Trophoblast cell (in vitro differentiated cells and primary cell): ENCODE data around the gene GALNS.
A peak's percentile ranks its signal among the peaks of the same experiment; 100 is the strongest.

Experiments used
- DNase-seq, 2 donors: peaks; one replicate each; pipeline ENCODE4 v3.0.0-alpha.2; 2016
- H2AFZ ChIP-seq: 2 replicates; pipeline ENCODE4 v1.6.1; 2013; ENCODE audit warnings: low read length, moderate library complexity, mild to moderate bottlenecking; ENCODE audit not compliant: insufficient read depth, poor library complexity
- H2AK5ac ChIP-seq: 2 replicates; pipeline ENCODE4 v1.6.1; 2013; ENCODE audit warnings: mild to moderate bottlenecking, low read length
- H2BK120ac ChIP-seq: 2 replicates; pipeline ENCODE4 v1.6.1; 2013; ENCODE audit warnings: low read length, mild to moderate bottlenecking, moderate library complexity; ENCODE audit not compliant: insufficient read depth, poor library complexity
- H2BK12ac ChIP-seq: 2 replicates; pipeline ENCODE4 v1.6.1; 2013; ENCODE audit warnings: mild to moderate bottlenecking, low read length, moderate library complexity
- H2BK5ac ChIP-seq: 2 replicates; pipeline ENCODE4 v1.6.1; 2013; ENCODE audit warnings: low read length, low read depth, moderate library complexity, mild to moderate bottlenecking; ENCODE audit not compliant: poor library complexity
- H3K14ac ChIP-seq: 2 replicates; pipeline ENCODE4 v1.6.1; 2013; ENCODE audit warnings: mild to moderate bottlenecking, low read length
- H3K18ac ChIP-seq: 2 replicates; pipeline ENCODE4 v1.6.1; 2013; ENCODE audit warnings: mild to moderate bottlenecking, low read length
- H3K23ac ChIP-seq: 2 replicates; pipeline ENCODE4 v1.6.1; 2013; ENCODE audit warnings: low read length
- H3K27ac ChIP-seq: 2 replicates; pipeline ENCODE4 v1.5.1; 2013; ENCODE audit warnings: low read depth, mild to moderate bottlenecking, inconsistent platforms, low read length, moderate library complexity
- H3K27me3 ChIP-seq: 2 replicates; pipeline ENCODE4 v1.6.1; 2013; ENCODE audit warnings: inconsistent platforms, mild to moderate bottlenecking, low read length, moderate library complexity; ENCODE audit not compliant: insufficient read depth
- H3K36me3 ChIP-seq, 2 experiments: 1 replicate in 1 of 2; 2 replicates in 1 of 2; pipeline ENCODE4 v1.6.1; 2013; ENCODE audit warnings: low read length in 2 of 2, mild to moderate bottlenecking in 2 of 2, moderate library complexity in 1 of 2; ENCODE audit not compliant: insufficient read depth in 2 of 2, control insufficient read depth in 1 of 2
- H3K4ac ChIP-seq: 2 replicates; pipeline ENCODE4 v1.6.1; 2013; ENCODE audit warnings: low read depth, mild to moderate bottlenecking, low read length, moderate library complexity
- H3K4me1 ChIP-seq, 2 experiments: 1 replicate in 1 of 2; 2 replicates in 1 of 2; pipeline ENCODE4 v1.6.1; 2013; ENCODE audit warnings: low read length in 2 of 2, mild to moderate bottlenecking in 2 of 2, moderate library complexity in 1 of 2; ENCODE audit not compliant: insufficient read depth in 2 of 2, control insufficient read depth in 1 of 2
- H3K4me2 ChIP-seq: 2 replicates; pipeline ENCODE4 v1.6.1; 2013; ENCODE audit warnings: inconsistent platforms, mild to moderate bottlenecking, low read length, moderate library complexity
- H3K4me3 ChIP-seq: 2 replicates; pipeline ENCODE4 v1.5.1; 2013; ENCODE audit warnings: mild to moderate bottlenecking, low read depth, low read length, inconsistent platforms
- H3K79me1 ChIP-seq: one replicate; pipeline ENCODE4 v1.6.1; 2013; ENCODE audit warnings: low read length
- H3K79me2 ChIP-seq: 2 replicates; pipeline ENCODE4 v1.6.1; 2013; ENCODE audit warnings: low read length, mild to moderate bottlenecking; ENCODE audit not compliant: control insufficient read depth, insufficient read depth, poor library complexity
- H3K9ac ChIP-seq: 2 replicates; pipeline ENCODE4 v1.6.1; 2013; ENCODE audit warnings: mild to moderate bottlenecking, low read length
- H3K9me3 ChIP-seq: 2 replicates; pipeline ENCODE4 v1.6.1; 2013; ENCODE audit warnings: low read depth, mild to moderate bottlenecking, control low read depth, inconsistent platforms, low read length; ENCODE audit not compliant: insufficient read depth
- H4K12ac ChIP-seq: 2 replicates; pipeline ENCODE4 v1.6.1; 2013; ENCODE audit warnings: low read depth, mild to moderate bottlenecking, low read length, moderate library complexity
- H4K8ac ChIP-seq: 2 replicates; pipeline ENCODE4 v1.6.1; 2013; ENCODE audit warnings: low read depth, mild to moderate bottlenecking, low read length, moderate library complexity
- H4K91ac ChIP-seq: one replicate; pipeline ENCODE4 v1.6.1; 2013; ENCODE audit warnings: low read depth, mild to moderate bottlenecking, low read length, moderate library complexity
- WGBS: extraction: QIAGEN DNeasy Blood & Tissue Kit; methylation state at CpG from one replicate; pipeline ENCODE4 v1.1.7; 2013; ENCODE audit warnings: missing lambda C conversion rate; ENCODE audit not compliant: insufficient read length, insufficient coverage; ENCODE audit errors: extremely low coverage; 5-methylcytosine and 5-hydroxymethylcytosine counted together

Gene GALNS

GRCh38 chr16:88874938-88875599 is 18.3 kb upstream of the GALNS start:
- Histone ChIP-seq H3K4me1 (no peaks in the 10 kb centered on the region), H4K8ac (no peak overlapping the region), H3K4ac (no peak overlapping the region), H3K4me3 (no peak overlapping the region), H3K9ac (no peak overlapping the region), H3K23ac (no peak overlapping the region), H4K12ac (no peak overlapping the region), H2BK120ac (no peak overlapping the region), H3K18ac (no peak overlapping the region), H3K36me3 (no peaks in the 10 kb centered on the region), H3K27ac (no peak overlapping the region), H4K91ac (no peak overlapping the region), H3K79me1 (no peaks in the 10 kb centered on the region), H3K9me3 (no peaks in the 10 kb centered on the region), H2AFZ (no peak overlapping the region), H3K79me2 (no peaks in the 10 kb centered on the region), H3K27me3 (no peaks in the 10 kb centered on the region), H3K4me2 (no peak overlapping the region), H3K14ac (no peak overlapping the region), H2BK5ac (no peak overlapping the region), H2BK12ac (no peak overlapping the region), H2AK5ac (no peak overlapping the region)
- WGBS, result no CpG with 5 or more reads among the region's 34 CpGs
- no peak for DNase-seq

GRCh38 chr16:88872650-88873331 is 16.0 kb upstream of the GALNS start:
- Histone ChIP-seq H2AK5ac (no peak overlapping the region), H3K27me3 (no peaks in the 10 kb centered on the region), H2AFZ (peak overlapping the region; percentile 18), H4K91ac (no peak overlapping the region), H3K79me2 (no peaks in the 10 kb centered on the region), H3K36me3 (no peaks in the 10 kb centered on the region), H3K4me1 (no peaks in the 10 kb centered on the region), H3K79me1 (no peaks in the 10 kb centered on the region), H3K27ac (no peak overlapping the region), H3K4me2 (no peak overlapping the region), H3K23ac (no peak overlapping the region), H3K4me3 (no peak overlapping the region), H3K9me3 (no peaks in the 10 kb centered on the region), H4K12ac (no peak overlapping the region), H3K9ac (no peak overlapping the region), H2BK12ac (no peak overlapping the region), H2BK5ac (no peak overlapping the region), H2BK120ac (no peak overlapping the region), H3K14ac (no peak overlapping the region), H3K18ac (no peak overlapping the region), H3K4ac (no peak overlapping the region), H4K8ac (no peak overlapping the region)
- no CpG with 5 or more reads among the region's 25 CpGs for WGBS
- no peak for DNase-seq

- DNase-seq, result no peak
- Histone ChIP-seq H4K8ac (no peak overlapping the region), H3K4me1 (no peaks in the 10 kb centered on the region), H3K4ac (no peak overlapping the region), H2AFZ (no peak overlapping the region), H3K14ac (no peak overlapping the region), H3K79me2 (no peaks in the 10 kb centered on the region), H2BK5ac (no peak overlapping the region), H3K9me3 (no peaks in the 10 kb centered on the region), H3K4me3 (no peak overlapping the region), H2BK12ac (no peak overlapping the region), H3K4me2 (no peak overlapping the region), H3K27me3 (no peaks in the 10 kb centered on the region), H3K36me3 (no peaks in the 10 kb centered on the region), H3K27ac (no peak overlapping the region), H2AK5ac (no peak overlapping the region), H4K12ac (no peak overlapping the region), H3K23ac (no peak overlapping the region), H3K79me1 (no peaks in the 10 kb centered on the region), H3K9ac (no peak overlapping the region), H2BK120ac (no peak overlapping the region), H4K91ac (no peak overlapping the region), H3K18ac (no peak overlapping the region)
- WGBS, result no CpG with 5 or more reads among the region's 21 CpGs
Measured at GRCh38 chr16:88871730-88872416, 15.1 kb upstream of the GALNS start.

GRCh38 chr16:88871349-88871702 is 14.6 kb upstream of the GALNS start:
- Histone ChIP-seq H2AFZ (no peak overlapping the region), H3K36me3 (no peaks in the 10 kb centered on the region), H2BK120ac (no peak overlapping the region), H2BK5ac (no peak overlapping the region), H3K9ac (no peak overlapping the region), H4K91ac (no peak overlapping the region), H3K4ac (no peak overlapping the region), H3K27me3 (no peaks in the 10 kb centered on the region), H3K4me2 (no peak overlapping the region), H4K8ac (no peak overlapping the region), H3K79me1 (no peaks in the 10 kb centered on the region), H3K4me1 (no peaks in the 10 kb centered on the region), H3K27ac (no peak overlapping the region), H3K79me2 (no peaks in the 10 kb centered on the region), H3K23ac (no peak overlapping the region), H3K9me3 (no peaks in the 10 kb centered on the region), H3K14ac (no peak overlapping the region), H2BK12ac (no peak overlapping the region), H4K12ac (no peak overlapping the region), H3K4me3 (no peak overlapping the region), H2AK5ac (no peak overlapping the region), H3K18ac (no peak overlapping the region)
- WGBS, result no CpG with 5 or more reads among the region's 8 CpGs
- no peak for DNase-seq
